HT1080 (cell line): Measurements from ENCODE around the gene CCDC57. TPM values are rescaled to one million over a fixed set of nuclear protein-coding genes. Genes with fewer than 3 reads are reported as not detected.

Experiments
- DNase-seq: peaks from one replicate; pipeline ENCODE4 v3.0.0-alpha.2; 2015; ENCODE audit warnings: low read depth
- total RNA-seq: library from RNA; depleted of rRNA; stranded (reverse); fragments of >200 nt; shearing (Covaris generic); gene quantifications from 2 replicates; pipeline ENCODE4 v1.2.3, GENCODE V29; 2014

The CCDC57 gene
- total RNA-seq, 1 experiment from 2014 or later, result 12.9 TPM

- DNase-seq, result no peak
Measured at GRCh38 chr17:82084373-82085030, 128.1 kb downstream of the CCDC57 start.

DNA sequence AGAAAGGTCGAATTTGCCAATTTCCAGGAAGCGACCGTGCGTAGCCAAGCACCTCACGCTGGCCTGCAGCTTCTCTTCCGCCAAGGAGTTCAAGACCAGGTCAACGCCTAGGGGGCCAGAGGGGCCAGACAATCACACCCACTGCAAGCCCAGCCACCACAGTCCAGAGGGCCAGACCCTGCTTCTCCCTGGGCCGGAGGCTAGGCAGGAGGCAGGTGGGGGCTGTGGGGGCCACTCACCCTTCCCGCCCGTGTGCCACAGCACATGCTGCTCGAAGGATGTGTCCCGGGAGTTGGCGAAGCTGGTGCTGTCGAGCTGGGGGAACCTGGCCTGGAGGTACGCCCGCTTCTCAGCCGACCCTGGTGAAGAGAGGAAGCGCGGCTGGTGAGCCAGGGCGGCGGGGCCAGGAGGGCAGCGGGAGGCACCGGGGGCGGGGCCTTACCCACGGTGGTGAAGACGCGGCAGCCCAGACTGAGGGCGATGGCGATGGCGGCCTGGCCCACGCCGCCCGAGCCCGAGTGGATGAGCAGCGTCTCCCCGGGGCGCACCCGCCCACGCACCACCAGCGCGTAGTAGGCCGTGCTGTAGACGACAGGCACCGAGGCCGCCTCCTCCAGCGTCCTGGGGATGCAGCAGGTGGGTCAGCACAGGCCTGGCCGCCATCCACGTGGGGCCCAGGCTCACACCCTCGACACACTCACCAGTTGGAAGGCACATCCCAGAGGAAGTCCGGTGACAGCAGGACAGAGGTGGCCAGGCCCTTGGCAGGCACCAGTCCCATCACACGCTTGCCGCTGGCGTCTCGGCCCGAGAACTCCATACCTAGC lies 128.9 kb downstream of the CCDC57 start:
- no peak for DNase-seq

DNA sequence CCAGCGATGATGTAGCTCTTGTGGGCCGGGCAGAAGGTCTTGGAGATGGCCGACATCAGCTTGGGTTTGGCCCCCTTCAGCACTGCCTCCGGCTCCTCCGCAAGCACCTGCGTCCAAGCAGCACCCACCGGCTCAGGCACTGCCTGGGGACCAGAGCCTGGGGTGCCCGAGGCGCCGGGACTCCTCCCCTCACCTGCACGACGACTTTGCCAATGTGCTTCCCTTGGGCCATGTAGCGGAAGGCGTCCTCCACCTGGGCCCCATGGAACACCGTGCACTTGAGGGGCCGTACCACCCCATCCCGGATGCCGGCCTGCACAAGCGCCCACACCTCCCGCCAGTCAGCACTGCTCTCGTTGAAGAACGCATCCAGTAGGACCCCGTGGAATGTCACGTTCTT lies 129.6 kb downstream of the CCDC57 start:
- DNase-seq, result no peak

DNA sequence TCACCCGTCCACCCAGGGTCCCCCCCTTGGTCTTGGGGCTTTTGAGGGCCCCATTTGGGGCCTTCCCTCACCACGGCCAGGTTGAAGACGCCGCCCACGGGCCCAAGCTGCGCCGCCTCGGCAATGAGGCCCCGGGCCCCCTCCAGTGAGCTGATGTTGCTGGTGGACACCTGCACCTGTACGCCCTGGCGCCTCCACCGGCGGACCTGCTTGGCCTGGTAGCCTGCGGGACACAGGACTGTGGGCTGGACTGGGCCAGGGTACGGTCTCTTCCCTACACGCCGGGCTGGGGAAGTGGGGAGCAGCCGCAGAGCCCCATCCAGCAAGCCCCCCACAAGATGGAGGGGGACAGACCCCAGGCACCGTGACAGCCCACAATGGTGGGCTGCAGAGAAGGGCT lies 130.2 kb downstream of the CCDC57 start:
- DNase-seq, result no peak

GRCh38 chr17:82081966-82082365 lies 130.7 kb downstream of the CCDC57 start:
- no peak for DNase-seq

DNA sequence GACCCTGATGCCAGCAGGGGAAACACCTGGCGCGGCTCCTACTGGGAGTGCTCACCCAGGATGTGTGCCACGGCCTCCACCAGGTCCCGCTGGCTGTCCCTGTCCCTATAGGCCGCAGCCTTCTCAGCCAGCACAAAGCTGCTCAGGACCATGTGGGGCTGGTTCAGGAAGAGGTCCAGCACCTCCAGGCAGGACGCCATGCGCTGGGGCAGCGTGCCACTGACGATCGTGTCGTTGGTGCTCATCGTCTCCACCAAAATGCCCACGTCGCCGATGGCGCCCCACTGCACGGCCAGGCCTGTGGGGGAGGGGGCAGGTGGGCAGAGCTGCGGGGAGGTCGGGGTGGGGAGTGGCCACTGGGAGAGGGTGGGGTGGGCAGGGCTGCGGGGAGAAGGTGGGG lies 131.1 kb downstream of the CCDC57 start:
- DNase-seq, result no peak

DNA sequence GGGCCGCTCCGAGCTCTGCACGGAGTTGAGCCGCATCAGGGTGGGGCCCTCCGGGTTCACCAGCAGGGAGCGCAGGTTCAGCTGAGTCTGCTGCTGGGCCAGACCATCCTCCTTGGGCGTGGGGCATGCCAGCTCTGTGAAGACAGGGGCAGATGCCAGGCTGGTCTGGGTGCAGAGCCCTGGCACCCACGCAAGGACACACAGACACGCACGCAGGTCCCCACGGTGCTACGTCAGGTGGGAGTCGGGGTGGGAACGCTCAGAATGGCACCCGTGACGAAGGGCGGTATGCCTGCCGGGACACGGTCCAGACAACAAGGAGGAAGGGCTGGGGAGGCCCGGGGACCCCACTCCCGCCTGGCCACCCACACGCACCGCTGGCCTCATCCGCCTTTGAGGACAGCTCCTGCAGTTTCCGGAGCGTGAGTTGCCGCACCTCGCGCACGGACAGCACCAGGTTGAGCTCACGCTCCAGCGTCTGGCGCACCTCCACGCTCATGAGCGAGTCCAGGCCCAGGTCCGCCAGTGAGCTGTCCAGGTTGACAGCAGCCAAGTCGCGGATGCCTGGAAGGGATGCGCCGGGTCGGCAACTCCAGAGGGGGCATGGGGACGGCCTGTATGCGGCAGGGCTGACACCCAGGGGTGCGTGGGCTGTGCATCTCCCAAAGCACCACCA lies 131.7 kb downstream of the CCDC57 start:
- no peak for DNase-seq

- DNase-seq, result no peak
Measured at GRCh38 chr17:82080048-82080788, 132.4 kb downstream of the CCDC57 start.

DNA sequence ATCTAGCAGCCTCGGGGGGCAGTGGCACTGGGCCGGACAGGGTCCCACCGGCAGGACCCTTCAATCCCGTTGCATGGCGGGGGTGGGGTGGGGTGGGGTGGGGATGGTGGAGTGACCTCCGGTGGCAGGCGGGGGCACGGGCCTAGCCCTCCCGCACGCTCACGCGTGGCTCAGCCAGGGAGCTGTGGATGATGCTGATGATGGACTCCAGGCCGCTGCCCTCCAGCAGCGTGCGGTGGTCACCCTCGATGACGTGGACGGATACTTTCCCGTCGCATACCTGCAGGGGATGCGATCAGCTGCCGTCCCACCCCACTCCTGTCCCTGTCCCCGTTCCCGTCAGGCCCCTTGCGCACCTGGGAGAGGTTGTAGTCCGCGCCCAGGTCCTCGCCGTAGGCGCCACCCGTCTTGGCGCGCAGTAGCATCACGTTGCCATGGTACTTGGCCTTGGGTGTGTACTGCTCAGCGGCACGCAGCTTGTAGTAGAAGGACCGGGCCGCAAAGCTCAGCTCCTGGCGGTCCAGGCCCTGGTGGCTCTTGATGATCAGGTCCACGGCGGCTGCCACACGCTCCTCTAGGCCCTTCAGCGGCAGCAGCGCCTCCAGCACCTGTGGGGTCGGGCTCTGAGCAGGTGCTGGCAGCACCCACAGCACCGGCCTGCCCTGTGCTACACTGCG lies 133.5 kb downstream of the CCDC57 start:
- no peak for DNase-seq

GRCh38 chr17:82078433-82078832 lies 134.2 kb downstream of the CCDC57 start:
- DNase-seq, result no peak

- DNase-seq, result no peak
Measured at GRCh38 chr17:82077617-82078358, 134.9 kb downstream of the CCDC57 start.

- DNase-seq, result no peak
Measured at GRCh38 chr17:82076785-82077591, 135.7 kb downstream of the CCDC57 start.

- DNase-seq, result no peak
Measured at GRCh38 chr17:82076018-82076784, 136.4 kb downstream of the CCDC57 start.

DNA sequence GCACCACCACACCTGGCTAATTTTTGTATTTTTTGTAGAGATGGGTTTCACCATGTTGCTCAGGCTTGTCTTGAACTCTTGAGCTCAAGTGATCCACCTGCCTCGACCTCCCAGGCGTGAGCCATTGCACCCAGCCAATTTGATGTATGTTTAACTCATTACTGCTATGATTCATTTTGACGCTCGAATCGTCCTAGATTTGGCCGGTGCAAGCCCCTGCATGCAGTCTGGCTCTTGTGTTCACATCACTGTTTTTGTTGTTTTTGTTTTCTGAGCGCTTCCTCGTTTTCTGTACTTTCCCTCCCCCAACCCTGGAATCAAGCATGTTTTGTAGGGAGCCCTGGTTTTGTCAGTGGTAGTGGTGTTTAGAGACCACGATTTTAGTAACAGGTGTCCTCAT lies 139.2 kb downstream of the CCDC57 start:
- no peak for DNase-seq

DNA sequence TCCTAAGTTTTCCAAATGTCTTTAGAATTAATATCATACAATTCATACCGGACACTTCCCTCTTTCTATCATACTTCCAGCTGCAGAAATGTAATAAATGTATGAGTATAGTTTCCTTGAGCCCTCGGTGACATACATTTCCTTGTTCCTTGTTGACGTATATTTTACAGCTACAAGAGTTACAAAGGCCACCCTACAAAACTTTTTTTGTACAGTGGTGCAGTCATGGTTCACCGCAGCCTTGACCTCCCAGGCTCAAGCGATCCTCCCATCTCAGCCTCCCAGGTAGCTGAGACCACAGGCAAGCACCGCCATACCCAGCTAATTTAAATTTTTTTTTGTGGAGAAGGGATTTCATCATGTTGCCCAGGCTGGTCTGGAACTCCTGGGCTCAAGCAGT lies 139.8 kb downstream of the CCDC57 start:
- no peak for DNase-seq

GRCh38 chr17:82070611-82071010 lies 142.0 kb downstream of the CCDC57 start:
- DNase-seq, result no peak

DNA sequence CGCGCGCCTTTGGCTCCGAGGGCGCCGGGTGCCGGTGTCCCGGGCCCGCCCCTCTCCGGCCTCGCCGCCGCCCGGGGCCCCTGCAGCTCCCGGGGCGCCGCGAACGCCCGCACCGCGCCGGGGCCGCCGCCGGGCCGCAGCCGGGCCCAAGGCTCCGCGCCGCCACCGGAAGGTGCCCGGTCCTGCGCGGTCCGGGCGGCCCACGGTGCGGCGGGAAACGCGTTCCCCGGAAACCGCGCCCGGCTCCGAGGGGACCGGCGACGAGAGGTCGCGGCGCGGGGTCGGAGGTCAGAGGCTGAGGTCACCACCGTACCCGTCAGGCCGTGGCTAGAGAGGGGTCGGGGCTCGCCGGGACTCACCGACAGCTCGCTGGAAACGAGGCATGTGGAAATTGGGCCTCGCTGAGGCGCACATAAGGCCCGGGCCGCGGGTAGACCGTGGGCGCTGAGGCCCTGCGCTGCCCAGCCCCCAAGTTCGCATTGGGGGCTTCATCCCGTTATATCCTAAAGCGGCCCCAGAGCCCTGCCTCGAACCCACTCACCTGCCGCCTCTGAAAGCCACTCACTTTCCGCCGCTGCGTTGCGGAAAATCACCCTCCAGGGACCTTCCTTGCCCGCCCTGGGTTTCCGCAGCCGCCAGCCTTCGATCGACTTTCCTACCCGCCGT lies 146.9 kb downstream of the CCDC57 start, which contains the start of gene DUS1L:
DUS1L (minus strand) TSS at position 167 of the 666 bp plus-strand sequence. CDS start 745 bp downstream, outside the sequence.
- DNase-seq, result no peak

DNA sequence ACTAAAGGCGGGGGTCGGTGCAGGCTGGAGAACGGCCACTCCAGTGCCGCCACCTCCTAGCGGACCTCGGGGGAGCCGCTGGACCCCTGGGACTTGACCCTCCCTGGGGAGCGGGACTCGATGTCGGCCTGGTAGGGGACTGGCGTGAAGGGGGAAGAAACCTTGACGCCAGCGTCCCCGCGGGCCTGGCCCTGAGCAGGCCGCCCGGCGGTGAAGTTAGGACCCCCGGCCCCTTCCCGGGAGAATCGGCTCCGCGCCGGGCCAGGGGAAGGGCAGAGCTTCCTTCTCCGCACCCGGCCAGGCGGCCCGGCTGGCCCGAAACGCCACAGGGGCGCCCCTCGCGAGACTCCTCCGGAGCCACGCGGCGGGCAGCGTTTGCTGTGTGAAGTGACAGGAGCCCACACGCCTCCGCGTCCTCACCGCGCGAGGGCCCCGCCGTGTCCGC lies 147.4 kb downstream of the CCDC57 start:
- DNase-seq, result no peak
